Muscle of arm (tissue), 12 donors: ENCODE data around the gene AASDH. TPM values are rescaled to one million over a fixed set of nuclear protein-coding genes. Genes with fewer than 3 reads are reported as not detected.

ENCODE experiments used
- polyA plus RNA-seq, 12 donors: library from polyadenylated mRNA; unstranded; fragments of 120-200 nt; gene quantifications; one replicate each; pipeline ENCODE4 v1.2.1, GENCODE V29; 2013; ENCODE audit not compliant: insufficient read length in 12 of 12

Gene AASDH
- polyA plus RNA-seq, 12 donors: 5.9 to 22.0 (median 12.9) TPM; not detected in 1

Other genes with a start within 250 kb of the AASDH start
- 10 to 100 TPM in 9 of 12 donors, 1 to 10 TPM in 2, not detected in 1; 6.9 to 17.5 (median 13.4) TPM for gene PPAT, start 48.1 kb upstream of the AASDH start, polyA plus RNA-seq
- gene PAICS, start 48.8 kb upstream of the AASDH start, polyA plus RNA-seq: 10 to 100 TPM in 11 of 12 donors, not detected in 1; 51.8 to 80.7 (median 70.3) TPM
- 100 to 1,000 TPM in 1 of 12 donors, 10 to 100 TPM in 10, not detected in 1; 63.2 to 139 (median 81.5) TPM for gene SRP72, start 80.1 kb upstream of the AASDH start, polyA plus RNA-seq
- gene ARL9, start 118.3 kb upstream of the AASDH start, polyA plus RNA-seq: under 1 TPM in 10 of 12 donors, not detected in 2; 0.11 to 0.57 (median 0.34) TPM